HG03175 (cell line): ENCODE results near the gene ADAMTS9.

Experiments
- ATAC-seq: cut with Tn5 transposase; IDR thresholded peaks from one replicate; pipeline ENCODE4 v1.9.1; 2021; ENCODE audit warnings: mild to moderate bottlenecking, moderate library complexity; ENCODE audit not compliant: unreplicated experiment

The ADAMTS9 gene

GRCh38 chr3:64654013-64654412 is 33.8 kb downstream of the ADAMTS9 start:
- ATAC-seq: no peak

GRCh38 chr3:64653101-64653500 is 34.7 kb downstream of the ADAMTS9 start:
- ATAC-seq: no peak

DNA sequence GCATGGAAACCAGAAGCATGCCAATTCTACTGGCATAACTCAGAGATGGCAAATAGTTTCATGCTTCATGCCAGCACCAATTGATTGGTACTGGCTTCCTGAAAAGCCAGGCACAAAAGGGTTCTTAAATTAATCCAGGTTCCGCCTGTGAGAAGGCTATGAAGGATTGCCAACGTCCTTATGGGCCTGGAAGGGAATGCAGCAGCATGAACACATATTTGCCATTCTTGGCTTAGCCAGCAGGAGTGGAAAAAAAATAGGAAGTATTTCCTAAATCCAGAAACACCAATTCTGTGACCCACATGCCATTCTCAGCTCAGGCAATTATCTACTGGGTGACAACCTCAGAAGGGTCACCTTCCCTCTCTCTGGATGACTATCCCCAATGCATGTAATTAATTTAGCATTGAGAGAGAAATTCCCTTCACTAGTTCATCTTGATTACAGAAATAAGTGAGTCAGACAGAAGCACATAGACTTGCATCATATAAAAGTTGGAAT is 36.0 kb downstream of the ADAMTS9 start:
- ATAC-seq: no peak

- ATAC-seq: no peak
Observed at GRCh38 chr3:64651303-64651702, 36.5 kb downstream of the ADAMTS9 start.

GRCh38 chr3:64650715-64651114 is 37.1 kb downstream of the ADAMTS9 start:
- no peak for ATAC-seq

GRCh38 chr3:64650096-64650622 is 37.6 kb downstream of the ADAMTS9 start:
- no peak for ATAC-seq

GRCh38 chr3:64648927-64649906 is 38.6 kb downstream of the ADAMTS9 start:
- ATAC-seq: no peak

DNA sequence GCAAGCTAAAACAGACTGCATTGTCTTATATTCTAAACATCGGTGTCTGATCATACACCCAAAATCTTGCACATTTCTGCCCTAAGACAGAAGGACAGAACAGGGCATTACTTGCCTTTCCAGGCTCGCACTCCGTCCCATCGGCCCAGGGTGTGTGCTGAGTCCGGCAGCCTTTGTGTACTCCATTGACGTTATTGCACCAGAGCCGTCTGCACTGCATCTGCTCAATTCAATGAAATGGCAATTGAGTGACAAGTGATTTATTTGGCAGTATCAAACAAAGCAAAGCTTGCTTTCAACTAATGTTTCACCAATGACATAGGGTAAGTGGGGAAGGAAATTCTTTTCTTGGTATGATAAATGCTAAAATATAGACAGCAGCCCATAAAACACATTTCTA is 40.0 kb downstream of the ADAMTS9 start:
- ATAC-seq: no peak

DNA sequence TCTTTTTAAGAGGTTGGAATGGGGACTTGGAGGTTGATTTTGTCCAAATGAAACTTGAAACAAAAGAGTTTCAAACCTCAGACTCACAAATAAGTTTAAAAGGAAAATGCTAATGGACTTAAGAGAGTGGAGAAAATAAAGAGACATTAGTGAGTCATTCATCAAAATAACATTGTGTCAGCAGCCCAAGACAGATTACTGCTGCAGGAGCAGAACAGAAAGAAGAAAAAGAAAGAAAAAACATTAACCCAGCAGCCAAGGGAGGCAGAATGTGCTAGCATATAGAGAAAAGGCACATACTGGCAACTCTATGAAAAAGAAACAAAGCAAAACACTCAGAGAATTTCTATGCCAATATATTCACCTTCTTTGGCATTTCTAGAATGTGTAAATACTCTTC is 42.6 kb downstream of the ADAMTS9 start:
- ATAC-seq: no peak

DNA sequence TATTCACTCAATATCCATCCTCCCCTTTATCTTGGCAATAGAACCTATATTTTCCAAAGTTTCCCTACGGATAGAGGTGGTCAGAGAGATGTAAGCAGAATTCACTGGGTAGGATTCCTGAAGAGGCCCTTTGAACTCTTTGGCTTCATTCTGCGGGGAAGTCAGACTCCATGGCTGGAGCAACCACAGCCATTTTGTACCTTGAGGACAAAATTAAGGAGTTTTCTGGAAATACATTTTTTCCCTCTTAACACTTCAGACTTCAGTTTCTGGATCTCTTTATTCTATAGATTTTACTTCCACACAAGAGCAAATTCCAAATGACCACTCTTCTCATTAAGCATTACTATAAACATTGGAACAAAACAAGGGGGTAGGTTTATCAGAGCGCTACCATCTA is 43.3 kb downstream of the ADAMTS9 start:
- no peak for ATAC-seq

DNA sequence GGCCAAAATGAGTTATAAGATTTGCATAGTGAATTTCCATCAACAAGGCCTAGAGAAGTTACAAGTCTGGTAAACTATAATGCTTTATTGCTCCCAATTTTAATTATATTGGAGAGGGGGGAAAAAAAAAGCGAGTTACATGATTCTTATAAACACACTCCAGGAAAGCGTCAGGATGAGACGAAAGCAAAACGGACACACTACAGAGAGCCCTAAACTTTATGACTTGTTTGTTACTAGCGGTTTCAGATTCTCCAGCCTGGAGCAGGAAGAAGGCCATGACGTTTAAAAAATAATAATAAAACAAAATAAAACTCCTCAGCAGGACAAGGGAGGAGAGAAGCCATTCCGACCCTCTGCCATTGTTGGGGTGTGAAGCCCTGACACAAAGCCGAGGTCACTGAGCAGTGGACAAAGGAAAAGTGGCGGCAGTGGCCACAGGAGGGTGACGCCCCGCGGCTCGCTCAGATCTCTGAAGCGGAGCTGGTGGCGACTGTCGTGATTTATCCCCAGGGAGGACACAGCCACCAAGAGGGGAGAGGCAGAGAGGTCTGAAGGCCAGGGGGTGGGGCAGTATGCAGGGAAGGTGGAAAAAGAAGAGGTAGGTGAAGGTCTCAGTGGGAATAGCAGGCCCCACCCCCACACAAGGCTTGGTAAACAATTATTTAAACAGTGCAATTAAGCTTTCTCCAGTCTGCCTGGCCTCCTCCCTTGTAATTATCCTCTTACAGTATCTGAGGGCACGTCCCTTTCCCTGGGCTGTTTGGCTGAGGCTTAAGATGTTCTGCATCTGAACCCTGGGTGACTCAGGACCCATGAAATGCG is 45.3 kb downstream of the ADAMTS9 start:
- no peak for ATAC-seq

- no peak for ATAC-seq
Observed at GRCh38 chr3:64638981-64639481, 48.8 kb downstream of the ADAMTS9 start.

DNA sequence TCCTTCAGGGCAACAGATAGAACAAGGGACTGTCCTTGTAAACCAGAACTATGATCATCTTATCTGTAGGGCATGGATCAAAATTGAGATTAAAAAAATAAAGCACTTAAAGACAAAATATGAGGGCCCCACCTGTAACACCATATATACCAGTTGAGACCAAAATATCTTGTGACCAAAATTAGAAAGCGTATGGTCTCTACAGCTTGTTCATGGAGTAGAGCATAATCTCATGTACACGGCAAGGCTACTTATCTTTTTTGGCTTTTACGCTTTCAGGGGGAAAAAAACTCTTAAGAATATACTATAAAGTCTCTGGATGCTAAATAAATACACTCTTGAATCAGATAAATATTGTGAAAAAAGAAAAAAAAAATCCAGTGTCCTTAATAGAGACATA is 49.3 kb downstream of the ADAMTS9 start:
- ATAC-seq: no peak

- no peak for ATAC-seq
Observed at GRCh38 chr3:64634417-64634816, 53.4 kb downstream of the ADAMTS9 start.

- no peak for ATAC-seq
Observed at GRCh38 chr3:64631951-64632350, 55.8 kb downstream of the ADAMTS9 start.

GRCh38 chr3:64627471-64628321 is 60.1 kb downstream of the ADAMTS9 start:
- ATAC-seq: no peak

GRCh38 chr3:64627042-64627441 is 60.8 kb downstream of the ADAMTS9 start:
- ATAC-seq: no peak

DNA sequence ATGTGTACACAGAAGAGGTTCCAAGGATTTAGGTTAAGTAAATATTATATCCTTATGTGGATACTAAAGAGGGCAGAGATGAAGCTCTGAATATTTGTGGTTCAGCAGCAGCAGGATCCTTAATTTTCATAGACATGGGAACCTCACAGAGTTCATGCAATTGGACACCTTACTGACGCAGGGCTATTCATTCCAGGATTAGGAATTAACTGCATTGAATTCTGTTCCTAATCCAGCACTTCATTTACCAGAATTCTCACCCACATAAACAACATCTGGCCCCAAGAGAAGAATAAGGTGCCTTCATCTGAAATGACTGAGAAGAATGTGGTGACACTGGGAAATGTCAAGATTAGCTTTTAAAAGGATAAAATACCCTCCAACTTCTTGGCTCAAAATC is 62.4 kb downstream of the ADAMTS9 start:
- no peak for ATAC-seq

GRCh38 chr3:64623125-64623524 is 64.7 kb downstream of the ADAMTS9 start:
- no peak for ATAC-seq

- no peak for ATAC-seq
Observed at GRCh38 chr3:64621726-64622395, 65.9 kb downstream of the ADAMTS9 start.
